OCI-LY3 (cell line): ENCODE data around the gene AHDC1.

Experiments used
- EZH2phosphoT487 ChIP-seq: fragments of 200-600 bp; shearing (Covaris generic); IDR thresholded peaks from 2 replicates; pipeline ENCODE4 v1.6.1; 2018; ENCODE audit warnings: antibody characterized with exemption, mixed run types, low read depth
- TF ChIP-seq, protein P1 (sequence below): fragments of 200-600, 300-600 bp; sonication (generic); IDR thresholded peaks from 2 replicates; pipeline ENCODE4 v1.5.1; 2014; ENCODE audit warnings: antibody characterized with exemption, low read length, low read depth

DNA sequence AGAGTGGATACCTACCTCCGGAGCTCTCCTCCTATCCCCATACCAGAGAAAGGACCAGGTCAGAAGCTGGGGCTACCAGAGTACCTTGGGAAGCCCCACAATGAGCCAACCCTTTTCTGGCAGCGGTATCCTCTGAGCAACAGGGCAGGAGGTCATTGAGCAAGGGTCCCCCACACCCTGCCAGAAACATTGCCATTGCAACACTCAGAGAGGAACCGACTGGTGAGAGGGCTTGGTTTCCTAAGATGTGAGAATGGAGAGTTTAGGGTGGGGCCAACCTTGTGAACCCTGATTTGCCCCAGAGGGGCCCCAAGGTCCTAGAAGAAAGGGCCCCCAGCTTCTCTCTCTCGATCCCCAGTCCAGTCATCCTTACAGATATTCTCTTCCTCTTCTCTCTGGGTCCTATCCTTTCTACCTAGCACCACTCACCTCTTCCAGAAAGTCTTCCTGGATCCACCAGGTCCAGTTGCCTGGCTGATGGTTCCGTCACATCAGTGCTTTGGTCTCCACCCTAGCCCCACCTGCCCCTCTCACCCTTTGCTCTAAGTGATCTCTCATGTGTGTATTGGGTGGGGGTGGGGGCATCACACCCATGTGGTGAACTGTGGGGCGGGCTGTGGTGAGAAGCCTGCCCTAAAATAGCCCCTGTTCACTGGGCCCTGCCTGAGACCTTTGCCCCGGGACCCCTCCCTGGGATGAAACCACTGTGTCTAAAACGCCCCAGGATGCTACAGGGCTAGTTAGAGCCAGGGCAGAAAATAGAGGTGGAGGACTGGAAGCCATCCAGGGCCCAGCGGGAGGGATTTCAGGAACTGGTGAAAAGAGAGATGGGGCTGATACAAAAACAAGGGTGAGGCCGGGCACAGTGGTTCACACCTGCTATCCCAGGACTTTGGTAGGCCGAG is 22.3 kb upstream of the AHDC1 start:
- TF ChIP-seq, protein P1, sequence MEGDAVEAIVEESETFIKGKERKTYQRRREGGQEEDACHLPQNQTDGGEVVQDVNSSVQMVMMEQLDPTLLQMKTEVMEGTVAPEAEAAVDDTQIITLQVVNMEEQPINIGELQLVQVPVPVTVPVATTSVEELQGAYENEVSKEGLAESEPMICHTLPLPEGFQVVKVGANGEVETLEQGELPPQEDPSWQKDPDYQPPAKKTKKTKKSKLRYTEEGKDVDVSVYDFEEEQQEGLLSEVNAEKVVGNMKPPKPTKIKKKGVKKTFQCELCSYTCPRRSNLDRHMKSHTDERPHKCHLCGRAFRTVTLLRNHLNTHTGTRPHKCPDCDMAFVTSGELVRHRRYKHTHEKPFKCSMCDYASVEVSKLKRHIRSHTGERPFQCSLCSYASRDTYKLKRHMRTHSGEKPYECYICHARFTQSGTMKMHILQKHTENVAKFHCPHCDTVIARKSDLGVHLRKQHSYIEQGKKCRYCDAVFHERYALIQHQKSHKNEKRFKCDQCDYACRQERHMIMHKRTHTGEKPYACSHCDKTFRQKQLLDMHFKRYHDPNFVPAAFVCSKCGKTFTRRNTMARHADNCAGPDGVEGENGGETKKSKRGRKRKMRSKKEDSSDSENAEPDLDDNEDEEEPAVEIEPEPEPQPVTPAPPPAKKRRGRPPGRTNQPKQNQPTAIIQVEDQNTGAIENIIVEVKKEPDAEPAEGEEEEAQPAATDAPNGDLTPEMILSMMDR = no peak
- TF ChIP-seq EZH2phosphoT487 = no peak
